ENCODE measurements around the gene VSTM2L.

The VSTM2L gene

GRCh38 chr20:37989601-37990295, 86.8 kb downstream of the VSTM2L start:
- TF ChIP-seq CTCF (conservative IDR thresholded peaks at IDR 0.05; ENCODE audit: low read depth, low read length): no peak
- H3K4me3 ChIP-seq (ENCODE audit: low read depth, low read length): no peak overlapping the region
- no peak for DNase-seq (ENCODE audit: low read depth)

DNA sequence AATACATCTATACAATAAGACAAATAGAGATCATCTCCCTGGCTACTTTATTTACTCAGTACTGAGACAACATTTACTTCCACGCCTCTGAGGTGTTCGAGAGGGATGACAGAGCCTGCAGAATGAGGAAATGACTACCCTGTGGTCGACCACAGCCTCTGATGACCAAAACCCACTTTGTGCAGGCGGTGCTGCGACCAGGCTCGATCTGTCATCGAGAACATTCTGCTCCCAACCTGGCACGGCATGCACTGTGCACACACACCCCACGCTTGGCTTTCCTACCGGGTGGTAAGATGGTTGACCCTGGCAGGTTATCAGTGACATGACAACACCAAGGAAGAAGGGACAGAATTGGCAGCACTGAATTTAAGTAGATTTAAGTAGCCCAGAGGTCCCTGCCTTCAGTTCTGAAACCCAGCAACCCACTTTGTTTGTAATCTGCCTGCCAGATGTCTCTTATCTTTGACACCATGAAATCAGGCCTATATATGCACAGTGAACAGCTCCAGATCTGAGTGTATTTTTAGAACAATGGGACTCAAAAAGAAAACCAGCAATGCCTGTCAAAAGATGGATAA, 87.7 kb downstream of the VSTM2L start:
- no peak overlapping the region for H3K4me3 ChIP-seq (ENCODE audit: low read depth, low read length)
- no peak for TF ChIP-seq CTCF (conservative IDR thresholded peaks at IDR 0.05; ENCODE audit: low read depth, low read length)
- peak; percentile 58 for DNase-seq (ENCODE audit: low read depth)

GRCh38 chr20:37991157-37991866, 88.4 kb downstream of the VSTM2L start:
- no peak for DNase-seq (ENCODE audit: low read depth)
- TF ChIP-seq CTCF (conservative IDR thresholded peaks at IDR 0.05; ENCODE audit: low read depth, low read length): no peak
- no peak overlapping the region for H3K4me3 ChIP-seq (ENCODE audit: low read depth, low read length)

DNA sequence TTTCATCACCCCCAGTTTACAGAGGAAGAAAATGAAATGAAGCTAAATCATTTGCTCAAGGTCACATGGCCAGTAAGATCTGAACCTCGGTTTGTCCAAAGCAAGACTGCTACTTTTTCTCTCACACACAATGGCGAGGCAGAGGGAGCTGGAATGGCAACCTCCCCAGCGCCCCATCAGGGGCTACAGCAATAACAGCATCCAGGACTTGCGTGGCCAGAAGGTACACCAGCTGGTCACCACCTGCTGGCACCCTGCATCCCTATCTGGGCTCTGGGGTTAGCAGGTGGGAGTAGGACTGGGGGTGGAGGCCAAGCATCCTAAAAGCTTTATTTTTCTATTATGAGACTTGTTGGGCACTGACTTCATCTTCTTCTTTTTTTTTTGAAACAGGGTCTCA, 89.0 kb downstream of the VSTM2L start:
- no peak for TF ChIP-seq CTCF (conservative IDR thresholded peaks at IDR 0.05; ENCODE audit: low read depth, low read length)
- H3K4me3 ChIP-seq (ENCODE audit: low read depth, low read length): no peak overlapping the region
- no peak for DNase-seq (ENCODE audit: low read depth)

DNA sequence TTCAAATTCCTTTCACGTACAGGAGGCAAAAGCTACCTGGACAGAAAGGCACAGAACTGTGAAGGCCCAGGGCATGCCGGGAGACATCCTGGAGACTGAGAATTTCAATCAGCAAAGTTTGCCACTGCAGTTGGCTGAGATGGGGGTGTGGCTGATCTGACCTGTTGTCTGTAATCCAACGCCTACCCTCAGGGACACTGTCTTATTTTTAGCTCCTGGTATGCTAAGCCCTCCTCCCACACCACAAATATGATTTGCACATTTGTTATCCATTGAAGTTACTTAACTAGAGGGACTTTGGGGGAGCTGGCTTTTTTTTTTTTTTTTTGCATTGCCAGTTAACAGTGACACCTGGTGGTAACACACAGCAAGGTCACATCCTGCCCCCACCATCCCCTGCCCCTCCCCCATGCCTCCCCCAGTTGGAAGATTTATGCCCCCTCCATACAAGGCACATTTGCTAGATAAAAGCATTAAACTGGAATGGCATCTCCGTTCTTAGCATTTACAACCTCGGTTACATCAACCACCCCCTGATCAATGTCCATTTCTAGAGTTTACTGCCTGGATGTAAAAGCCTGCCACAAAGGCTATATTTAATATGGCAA, 90.0 kb downstream of the VSTM2L start:
- DNase-seq (ENCODE audit: low read depth): peak; percentile 97
- TF ChIP-seq CTCF (conservative IDR thresholded peaks at IDR 0.05; ENCODE audit: low read depth, low read length): peak; percentile 58
- H3K4me3 ChIP-seq (ENCODE audit: low read depth, low read length): no peak overlapping the region

GRCh38 chr20:37994512-37994911, 91.6 kb downstream of the VSTM2L start:
- H3K4me3 ChIP-seq (ENCODE audit: low read depth, low read length): no peak overlapping the region
- no peak for TF ChIP-seq CTCF (conservative IDR thresholded peaks at IDR 0.05; ENCODE audit: low read depth, low read length)
- peak; percentile 92 for DNase-seq (ENCODE audit: low read depth)
